ENCODE data around the gene ST7.
A peak's percentile ranks its signal among the peaks of the same experiment; 100 is the strongest.

ST7 gene

GRCh38 chr7:117190746-117191435, 237.6 kb downstream of the ST7 start:
- no peak for DNase-seq (ENCODE audit: low spot score)

GRCh38 chr7:117192108-117192507, 238.8 kb downstream of the ST7 start:
- no peak for DNase-seq (ENCODE audit: low spot score)

- no peak for DNase-seq (ENCODE audit: low spot score)
These were observed 240.3 kb downstream of the ST7 start for GRCh38 chr7:117193564-117193963.

- no peak for DNase-seq (ENCODE audit: low spot score)
These were observed 241.1 kb downstream of the ST7 start for GRCh38 chr7:117194445-117194844.

- DNase-seq (ENCODE audit: low spot score): no peak
These were observed 242.2 kb downstream of the ST7 start for GRCh38 chr7:117195361-117196029.

- no peak for DNase-seq (ENCODE audit: low spot score)
These were observed 246.8 kb downstream of the ST7 start for GRCh38 chr7:117200132-117200531.

- DNase-seq (ENCODE audit: low spot score): no peak
These were observed 247.6 kb downstream of the ST7 start for GRCh38 chr7:117200786-117201458.

- DNase-seq (ENCODE audit: low spot score): no peak
These were observed 249.2 kb downstream of the ST7 start for GRCh38 chr7:117202511-117202910.

- DNase-seq (ENCODE audit: low spot score): no peak
These were observed 249.9 kb downstream of the ST7 start for GRCh38 chr7:117203205-117203604.

- DNase-seq (ENCODE audit: low spot score): no peak
These were observed 252.6 kb downstream of the ST7 start for GRCh38 chr7:117205873-117206272.

GRCh38 chr7:117208257-117208656, 255.0 kb downstream of the ST7 start:
- no peak for DNase-seq (ENCODE audit: low spot score)

- DNase-seq (ENCODE audit: low spot score): no peak
These were observed 257.1 kb downstream of the ST7 start for GRCh38 chr7:117210397-117210796.

GRCh38 chr7:117210908-117211307, 257.6 kb downstream of the ST7 start:
- DNase-seq (ENCODE audit: low spot score): no peak

GRCh38 chr7:117211614-117212013, 258.3 kb downstream of the ST7 start:
- DNase-seq (ENCODE audit: low spot score): no peak

GRCh38 chr7:117212969-117213877, 259.9 kb downstream of the ST7 start:
- peak; percentile 62 for DNase-seq (ENCODE audit: low spot score)

- no peak for DNase-seq (ENCODE audit: low spot score)
These were observed 262.7 kb downstream of the ST7 start for GRCh38 chr7:117216010-117216409.

GRCh38 chr7:117216436-117217069, 263.3 kb downstream of the ST7 start:
- DNase-seq (ENCODE audit: low spot score): no peak

- DNase-seq (ENCODE audit: low spot score): no peak
These were observed 264.1 kb downstream of the ST7 start for GRCh38 chr7:117217106-117218035.

- DNase-seq (ENCODE audit: low spot score): no peak
These were observed 265.4 kb downstream of the ST7 start for GRCh38 chr7:117218700-117219099.

- no peak for DNase-seq (ENCODE audit: low spot score)
These were observed 266.2 kb downstream of the ST7 start for GRCh38 chr7:117219485-117219884.

- DNase-seq (ENCODE audit: low spot score): no peak
These were observed 267.5 kb downstream of the ST7 start for GRCh38 chr7:117220836-117221235.
